PC-9 (cell line): ENCODE results near the gene KANSL3. TPM values are rescaled to one million over a fixed set of nuclear protein-coding genes. Genes with fewer than 3 reads are reported as not detected.

Experiments used
- BruUV-seq: library from RNA; stranded (reverse); fragments of 400-500 nt; replicated peaks from 2 replicates; lab custom pipeline; 2021; lab: Mats Ljungman, UMichigan
- CTCF ChIA-PET: fragments of 300-600 bp; sonication (Branson Sonifier 250); formaldehyde crosslinking; loops from one replicate; lab custom pipeline; 2022; ENCODE audit warnings: antibody characterized with exemption; lab: Charles Lee
- POLR2A ChIA-PET: fragments of 300-600 bp; sonication (Branson Sonifier 250); formaldehyde crosslinking; loops from one replicate; lab custom pipeline; 2022; ENCODE audit warnings: antibody characterized with exemption; ENCODE audit not compliant: unreplicated experiment; lab: Charles Lee
- DNase-seq, 2 experiments: peaks; one replicate each; pipeline versions ENCODE4 v3.0.0 to v3.0.0-alpha.2; 2015 to 2022; ENCODE audit warnings: mixed read lengths in 1 of 2
- H2AFZ ChIP-seq: fragments of 200-600 bp; sonication (generic); 2 replicates; pipeline ENCODE4 v1.8.1; 2017; ENCODE audit warnings: antibody characterized with exemption
- H3F3A ChIP-seq: fragments of 200-600 bp; sonication (generic); 2 replicates; pipeline ENCODE4 v1.8.1; 2017; ENCODE audit warnings: antibody characterized with exemption, mild to moderate bottlenecking, low read depth; ENCODE audit not compliant: insufficient read depth
- H3K27ac ChIP-seq: fragments of 200-600 bp; sonication (generic); 2 replicates; pipeline ENCODE4 v1.6.1; 2016; ENCODE audit warnings: mixed run types
- H3K27me3 ChIP-seq: fragments of 200-600 bp; sonication (generic); 2 replicates; pipeline ENCODE4 v1.6.1; 2016; ENCODE audit warnings: low read depth, mixed run types; ENCODE audit not compliant: insufficient read depth
- H3K36me3 ChIP-seq: fragments of 200-600 bp; sonication (generic); 2 replicates; pipeline ENCODE4 v1.6.1; 2016; ENCODE audit warnings: low read depth, mixed run types
- H3K4me1 ChIP-seq: fragments of 200-600 bp; sonication (generic); replicated peaks from 2 replicates; pipeline ENCODE4 v1.6.1; 2016; ENCODE audit warnings: mixed run types; ENCODE audit not compliant: insufficient read depth
- H3K4me2 ChIP-seq: fragments of 200-600 bp; sonication (generic); 2 replicates; pipeline ENCODE4 v1.6.1; 2017; ENCODE audit warnings: mixed run types
- H3K4me3 ChIP-seq: fragments of 200-600 bp; sonication (generic); 2 replicates; pipeline ENCODE4 v1.6.1; 2016; ENCODE audit warnings: mixed run types
- H3K79me2 ChIP-seq: fragments of 200-600 bp; sonication (generic); 2 replicates; pipeline ENCODE4 v1.6.1; 2017; ENCODE audit warnings: low read depth, mixed run types
- H3K9me2 ChIP-seq: fragments of 200-600 bp; sonication (generic); 2 replicates; pipeline ENCODE4 v1.8.1; 2017; ENCODE audit warnings: mild to moderate bottlenecking; ENCODE audit not compliant: insufficient read depth
- H3K9me3 ChIP-seq: fragments of 200-600 bp; sonication (generic); 2 replicates; pipeline ENCODE4 v1.8.1; 2016; ENCODE audit warnings: low read depth; ENCODE audit not compliant: insufficient read depth
- H4K20me1 ChIP-seq: fragments of 200-600 bp; sonication (generic); 2 replicates; pipeline ENCODE4 v1.8.1; 2017; ENCODE audit not compliant: insufficient read depth
- CTCF ChIP-seq: fragments of 200-600 bp; sonication (generic); conservative IDR thresholded peaks from 2 replicates; pipeline ENCODE4 v1.6.1; 2017; ENCODE audit warnings: mixed run types, antibody characterized with exemption, mild to moderate bottlenecking, moderate library complexity
- EZH2 ChIP-seq: fragments of 200-600 bp; sonication (generic); IDR thresholded peaks from 2 replicates; pipeline ENCODE4 v1.8.0; 2017; ENCODE audit warnings: antibody characterized with exemption, low read depth
- intact Hi-C: fragments of 100-400 bp; cut with micrococcal nuclease; formaldehyde crosslinking; loops from one replicate; pipeline ENCODE4 v1.10.0; 2022; ENCODE audit not compliant: unreplicated experiment
- total RNA-seq: library from RNA; stranded (reverse); gene quantifications from 2 replicates; pipeline ENCODE4 v1.2.3, GENCODE V29; 2021

The KANSL3 gene
- total RNA-seq, 1 experiment from 2014 or later: 52.0 TPM

- no peaks in the 10 kb centered on the region for H3K79me2 ChIP-seq
- no peaks in the 10 kb centered on the region for H3K9me3 ChIP-seq
- CTCF ChIA-PET: no interaction called here
- no peak overlapping the region for H3K4me3 ChIP-seq
- no peaks in the 10 kb centered on the region for H3K9me2 ChIP-seq
- H4K20me1 ChIP-seq: no peaks in the 10 kb centered on the region
- TF ChIP-seq CTCF: no peak
- TF ChIP-seq EZH2: no peak
- H3K4me1 ChIP-seq: no peaks in the 10 kb centered on the region
- no peak overlapping the region for H2AFZ ChIP-seq
- no peak overlapping the region for H3K27ac ChIP-seq
- BruUV-seq: no TSS peak
- no peak overlapping the region for H3K4me2 ChIP-seq
- no peaks in the 10 kb centered on the region; the same call in 1 of the 2 replicates for H3F3A ChIP-seq
- no peaks in the 10 kb centered on the region for H3K27me3 ChIP-seq
- H3K36me3 ChIP-seq: no peaks in the 10 kb centered on the region
- DNase-seq: no peak
- POLR2A ChIA-PET: no interaction called here
- intact Hi-C loops: no loop called here
Observed at GRCh38 chr2:96683307-96683706, 45.2 kb upstream of the KANSL3 start.

DNA sequence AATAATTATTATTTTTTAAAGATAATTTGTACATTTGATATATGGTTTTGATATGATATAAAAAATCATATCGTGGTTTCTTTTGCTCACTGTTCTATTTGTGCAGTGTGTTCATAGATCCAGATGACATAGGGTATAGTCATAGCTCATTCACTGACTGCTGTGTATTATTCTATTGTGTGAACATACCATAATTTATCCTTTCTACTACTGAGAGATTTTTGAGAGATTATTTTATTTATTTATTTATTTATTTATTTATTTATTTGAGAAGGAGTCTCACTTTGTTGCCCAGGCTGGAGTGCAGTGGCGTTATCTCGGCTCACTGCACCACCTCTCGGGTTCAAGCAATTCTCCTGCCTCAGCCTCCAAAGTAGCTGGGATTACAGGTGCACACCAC lies 43.4 kb upstream of the KANSL3 start:
- no peaks in the 10 kb centered on the region for H4K20me1 ChIP-seq
- no peak for DNase-seq
- no peaks in the 10 kb centered on the region for H3K27me3 ChIP-seq
- no peak overlapping the region for H2AFZ ChIP-seq
- BruUV-seq: no TSS peak
- ChIA-PET POLR2A (no interaction called here), CTCF (no interaction called here)
- H3K4me3 ChIP-seq: no peak overlapping the region
- no peaks in the 10 kb centered on the region for H3K9me2 ChIP-seq
- H3F3A ChIP-seq: no peaks in the 10 kb centered on the region; the same call in 1 of the 2 replicates
- H3K4me1 ChIP-seq: no peaks in the 10 kb centered on the region
- intact Hi-C loops: no loop called here
- no peak overlapping the region for H3K27ac ChIP-seq
- H3K36me3 ChIP-seq: no peaks in the 10 kb centered on the region
- H3K9me3 ChIP-seq: no peaks in the 10 kb centered on the region
- no peaks in the 10 kb centered on the region for H3K79me2 ChIP-seq
- H3K4me2 ChIP-seq: no peak overlapping the region
- TF ChIP-seq EZH2 (no peak), CTCF (no peak)

GRCh38 chr2:96680561-96681141 lies 42.5 kb upstream of the KANSL3 start:
- no peaks in the 10 kb centered on the region; the same call in 1 of the 2 replicates for H3F3A ChIP-seq
- TF ChIP-seq CTCF: no peak
- no peak for TF ChIP-seq EZH2
- H2AFZ ChIP-seq: no peak overlapping the region
- no peaks in the 10 kb centered on the region for H3K27me3 ChIP-seq
- H3K4me3 ChIP-seq: no peak overlapping the region
- no peak overlapping the region for H3K4me2 ChIP-seq
- H4K20me1 ChIP-seq: no peaks in the 10 kb centered on the region
- no peaks in the 10 kb centered on the region for H3K9me2 ChIP-seq
- H3K27ac ChIP-seq: no peak overlapping the region
- POLR2A ChIA-PET: no interaction called here
- H3K79me2 ChIP-seq: no peaks in the 10 kb centered on the region
- CTCF ChIA-PET: no interaction called here
- no peaks in the 10 kb centered on the region for H3K4me1 ChIP-seq
- DNase-seq: no peak
- intact Hi-C loops: no loop called here
- no TSS peak for BruUV-seq
- H3K9me3 ChIP-seq: no peaks in the 10 kb centered on the region
- H3K36me3 ChIP-seq: no peaks in the 10 kb centered on the region
